NT2/D1 (cell line): Measurements from ENCODE around the gene WNK4.
A peak's percentile ranks its signal among the peaks of the same experiment; 100 is the strongest.
"Not testable (repeated sequence)": the region's sequence is repeated elsewhere in the genome, so short reads cannot be mapped to it uniquely, and the experiment has no call there.

Source experiments
- DNase-seq: peaks from one replicate; pipeline ENCODE4 v3.0.0-alpha.2; 2011; ENCODE audit warnings: low read depth, low spot score
- H3K27me3 ChIP-seq: 2 replicates; pipeline ENCODE4 v1.6.0; 2011; ENCODE audit warnings: mild to moderate bottlenecking; ENCODE audit not compliant: insufficient read length, insufficient read depth
- H3K36me3 ChIP-seq: 2 replicates; pipeline ENCODE4 v1.6.1; 2011; ENCODE audit warnings: mild to moderate bottlenecking, low read length, mixed read lengths; ENCODE audit not compliant: insufficient read depth, insufficient read length
- H3K4me1 ChIP-seq: 2 replicates; pipeline ENCODE4 v1.5.1; 2011; ENCODE audit not compliant: insufficient read depth, insufficient read length
- H3K4me3 ChIP-seq: 2 replicates; pipeline ENCODE4 v1.5.1; 2011; ENCODE audit warnings: low read depth; ENCODE audit not compliant: insufficient read length
- H3K9ac ChIP-seq: 2 replicates; pipeline ENCODE4 v1.6.0; 2011; ENCODE audit warnings: low read depth; ENCODE audit not compliant: insufficient read length
- H3K9me3 ChIP-seq: 2 replicates; pipeline ENCODE4 v1.5.1; 2011; ENCODE audit warnings: mild to moderate bottlenecking, low read length; ENCODE audit not compliant: insufficient read depth
- SUZ12 ChIP-seq: IDR thresholded peaks from 2 replicates; pipeline ENCODE4 v1.6.1; 2011; ENCODE audit not compliant: insufficient read length, insufficient read depth; ENCODE audit errors: extremely low read depth
- YY1 ChIP-seq: IDR thresholded peaks from 2 replicates; pipeline ENCODE4 v1.6.1; 2011; ENCODE audit not compliant: insufficient read length, insufficient read depth
- ZNF274 ChIP-seq: IDR thresholded peaks from 2 replicates; pipeline ENCODE4 v1.6.1; 2011; ENCODE audit warnings: mild to moderate bottlenecking, low read depth, low read length

The WNK4 gene

GRCh38 chr17:42779936-42780850, at the start of gene WNK4:
TSS of gene WNK4 (plus strand) at chr17:42780610. CDS start at chr17:42780699, 89 bp downstream.
- H3K27me3 ChIP-seq = peaks cover 13% of the 10 kb centered on the region
- H3K36me3 ChIP-seq = peaks cover 60% of the 10 kb centered on the region
- H3K9me3 ChIP-seq = no peaks in the 10 kb centered on the region
- H3K4me3 ChIP-seq = peak within 1 kb of the TSS; percentile 56
- TF ChIP-seq SUZ12 = no peak
- TF ChIP-seq YY1 = no peak
- TF ChIP-seq ZNF274 = no peak
- peaks cover 22% of the 10 kb centered on the region for H3K4me1 ChIP-seq
- peak within 1 kb of the TSS; percentile 87 for H3K9ac ChIP-seq
- DNase-seq = no peak

GRCh38 chr17:42740699-42741098, 39.7 kb upstream of the WNK4 start:
- TF ChIP-seq SUZ12 (no peak), ZNF274 (no peak), YY1 (no peak)
- Histone ChIP-seq H3K4me3 (no peak overlapping the region), H3K9me3 (peaks cover 8% of the 10 kb centered on the region), H3K4me1 (peaks cover 8% of the 10 kb centered on the region), H3K36me3 (no peaks in the 10 kb centered on the region), H3K9ac (no peak overlapping the region), H3K27me3 (peaks cover 8% of the 10 kb centered on the region)
- DNase-seq = no peak

GRCh38 chr17:42742916-42743315, 37.5 kb upstream of the WNK4 start:
- H3K4me1 ChIP-seq, H3K36me3 ChIP-seq, H3K9ac ChIP-seq, DNase-seq, H3K4me3 ChIP-seq: not testable (repeated sequence)
- Histone ChIP-seq H3K27me3 (peaks cover 11% of the 10 kb centered on the region), H3K9me3 (peaks cover 12% of the 10 kb centered on the region)

- Histone ChIP-seq H3K9me3 (peaks cover 12% of the 10 kb centered on the region), H3K4me1 (peaks cover 8% of the 10 kb centered on the region), H3K9ac (peak overlapping the region; percentile 82), H3K4me3 (peak overlapping the region; percentile 60), H3K36me3 (no peaks in the 10 kb centered on the region), H3K27me3 (peaks cover 11% of the 10 kb centered on the region)
- TF ChIP-seq YY1 (no peak), ZNF274 (no peak), SUZ12 (no peak)
- DNase-seq = no peak
These were observed 36.7 kb upstream of the WNK4 start for GRCh38 chr17:42743595-42744282.

- H3K36me3 ChIP-seq = no peaks in the 10 kb centered on the region
- peaks cover 11% of the 10 kb centered on the region for H3K4me1 ChIP-seq
- peak overlapping the region; percentile 60 for H3K4me3 ChIP-seq
- H3K9me3 ChIP-seq = peaks cover 12% of the 10 kb centered on the region
- TF ChIP-seq YY1 (no peak), ZNF274 (no peak), SUZ12 (no peak)
- peaks cover 11% of the 10 kb centered on the region for H3K27me3 ChIP-seq
- peak overlapping the region; percentile 82 for H3K9ac ChIP-seq
- peak; percentile 25 for DNase-seq
These were observed 36.1 kb upstream of the WNK4 start for GRCh38 chr17:42744283-42744805.

GRCh38 chr17:42744806-42745617, 35.4 kb upstream of the WNK4 start, which contains the start of gene EZH1:
TSS of gene EZH1 (minus strand) at chr17:42745040. CDS start at chr17:42728941, 16,099 bp downstream.
- Histone ChIP-seq H3K4me1 (peaks cover 12% of the 10 kb centered on the region), H3K36me3 (no peaks in the 10 kb centered on the region), H3K27me3 (peaks cover 11% of the 10 kb centered on the region), H3K9me3 (peaks cover 12% of the 10 kb centered on the region), H3K9ac (peak within 1 kb of the TSS; percentile 82), H3K4me3 (peak within 1 kb of the TSS; percentile 60)
- peak; percentile 79 for DNase-seq
- no peak for TF ChIP-seq YY1
- no peak for TF ChIP-seq SUZ12
- TF ChIP-seq ZNF274 = no peak
